ENCODE measurements around the gene MEG3. TPM values are rescaled to one million over a fixed set of nuclear protein-coding genes. Genes with fewer than 3 reads are reported as not detected.

The MEG3 gene
- total and polyA plus RNA-seq, 2 donors (not counting 3 experiments of a cell fraction or from before 2014, with no cell fraction given), result 378 to 508 TPM

DNA sequence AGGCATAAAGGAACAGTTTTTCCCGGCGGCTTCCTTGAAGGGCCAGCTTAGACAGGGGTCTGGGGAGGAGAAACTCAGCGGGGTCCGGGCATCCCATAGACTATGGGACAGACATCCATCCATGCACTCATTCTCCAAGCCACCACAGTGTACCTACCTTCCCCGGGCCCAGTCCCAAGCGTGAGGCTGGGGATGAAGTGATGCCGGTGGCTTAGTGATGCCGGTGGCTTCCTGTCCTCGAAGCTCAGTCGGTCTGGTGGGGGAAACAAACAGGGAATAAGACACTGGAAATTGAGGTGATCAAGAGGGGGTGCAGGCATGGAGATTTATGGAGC is 77.2 kb downstream of the MEG3 start:
- H3K9ac ChIP-seq (replicated peaks; ENCODE audit: extremely low read depth, insufficient read depth, low read length), result no peak overlapping the region
- CTCF ChIA-PET, result no interaction called here
- POLR2A ChIA-PET, result no interaction called here
- H2AFZ ChIP-seq (ENCODE audit: low read depth, low read length), result no peak overlapping the region
- TF ChIP-seq POLR2A (IDR thresholded peaks at IDR 0.05; ENCODE audit: low read depth, low read length) (no peak), EZH2 (IDR thresholded peaks at IDR 0.05; ENCODE audit: borderline replicate concordance, low read depth, low read length, severe bottlenecking) (no peak), MYC (IDR thresholded peaks at IDR 0.05; ENCODE audit: low read depth, low read length) (no peak), CTCF (IDR thresholded peaks at IDR 0.05; ENCODE audit: extremely low read depth in 1 of 2, insufficient read depth in 1 of 2, low read depth in 1 of 2, low read length in 2 of 2) (no peak), JUN (IDR thresholded peaks at IDR 0.05; ENCODE audit: borderline replicate concordance, insufficient read depth, insufficient read length, low read depth) (no peak), GATA2 (IDR thresholded peaks at IDR 0.05; ENCODE audit: insufficient read depth, insufficient read length, low read depth, low read length) (no peak), FOS (IDR thresholded peaks at IDR 0.05; ENCODE audit: borderline replicate concordance, insufficient read depth, low read length) (no peak), POLR2AphosphoS5 (IDR thresholded peaks at IDR 0.05; ENCODE audit: insufficient read depth, low read depth, low read length) (no peak)
- TF ChIP-seq, protein P1, sequence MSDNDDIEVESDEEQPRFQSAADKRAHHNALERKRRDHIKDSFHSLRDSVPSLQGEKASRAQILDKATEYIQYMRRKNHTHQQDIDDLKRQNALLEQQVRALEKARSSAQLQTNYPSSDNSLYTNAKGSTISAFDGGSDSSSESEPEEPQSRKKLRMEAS (IDR thresholded peaks at IDR 0.05; ENCODE audit: insufficient read depth, insufficient read length), result no peak
- H3K9me3 ChIP-seq (replicated peaks; ENCODE audit: control insufficient read depth, insufficient read depth, low read length), result no peaks in the 10 kb centered on the region
- DNase-seq (ENCODE audit: low read depth, low spot score) (no peak), FAIRE-seq (no peak)
- H3K36me3 ChIP-seq (ENCODE audit: control insufficient read depth in 2 of 2, extremely low read depth in 1 of 2, insufficient read depth in 2 of 2, low read length in 2 of 2), result peaks cover 0 to 27% of the 10 kb centered on the region in 2 experiments
- H4K20me1 ChIP-seq (replicated peaks; ENCODE audit: control insufficient read depth, extremely low read depth, insufficient read depth, low read length), result no peaks in the 10 kb centered on the region
- no peaks in the 10 kb centered on the region for H3K79me2 ChIP-seq (ENCODE audit: control insufficient read depth, insufficient read depth, low read length)
- dilution Hi-C loops (cut with MboI; ENCODE audit: extremely low pct_ligation_motif_present, low sequenced_read_pairs) (no loop called here), intact Hi-C loops (cut with micrococcal nuclease) (loop anchor here (5.0 kb wide), 2 partner anchors 169 to 196 kb away; no protein-coding TSS in a partner anchor)
- no peak overlapping the region for H3K4me3 ChIP-seq (replicated peaks in 1 of 3; ENCODE audit: insufficient read depth in 1 of 3, low read depth in 1 of 3, low read length in 3 of 3)
- peaks cover 3 to 6% of the 10 kb centered on the region in 2 experiments for H3K27me3 ChIP-seq (ENCODE audit: control insufficient read depth in 2 of 2, insufficient read depth in 2 of 2, low read length in 2 of 2)
- no peak overlapping the region for H3K27ac ChIP-seq (ENCODE audit: insufficient read depth, low read depth, low read length)
- H3K9me1 ChIP-seq (replicated peaks; ENCODE audit: control insufficient read depth, extremely low read depth, insufficient read depth, low read length), result no peaks in the 10 kb centered on the region
- H3K4me2 ChIP-seq (ENCODE audit: insufficient read depth, low read length), result no peak overlapping the region
- peaks cover 13% of the 10 kb centered on the region for H3K4me1 ChIP-seq (ENCODE audit: control insufficient read depth, extremely low read depth, insufficient read depth, low read length)
- BruUV-seq (replicated peaks), result no TSS peak
